H1 (cell line): Measurements from ENCODE around the gene CBX2. TPM values are rescaled to one million over a fixed set of nuclear protein-coding genes. Genes with fewer than 3 reads are reported as not detected.

Experiments
- EZH2 ChIP-seq: fragments of 200-600 bp; sonication (generic); IDR thresholded peaks from 2 replicates; pipeline ENCODE4 v1.7.1; 2012; ENCODE audit warnings: low read depth, mild to moderate bottlenecking, moderate library complexity, low read length, inconsistent platforms; ENCODE audit not compliant: severe bottlenecking
- polyA plus RNA-seq, 7 experiments: library from polyadenylated mRNA; depleted of rRNA in 3 of 7; stranded (reverse) in 5 of 7; unstranded in 2 of 7; fragments of >200 nt in 5 of 7; fragments of 200-250 nt in 2 of 7; gene quantifications; 1 replicate in 5 of 7; 2 replicates in 1 of 7; 4 replicates in 1 of 7; pipeline versions ENCODE4 v1.2.1 to v1.2.3, GENCODE V29; 2011 to 2013; ENCODE audit warnings: missing spikeins in 2 of 7, mixed read lengths in 2 of 7
- total RNA-seq: library from RNA; stranded (reverse); fragmentation: NEBNext Ultra II Directional; extraction: Animal tissue kit (Norgen Biotek cat#: 25700); gene quantifications from 2 replicates; pipeline ENCODE4 v1.2.1, GENCODE V29; 2021

The CBX2 gene
- total and polyA plus RNA-seq, 2 of the 8 experiments (the other 6 are each of a cell fraction or from before 2014, with no cell fraction given), result 64.3 to 83.9 TPM

DNA sequence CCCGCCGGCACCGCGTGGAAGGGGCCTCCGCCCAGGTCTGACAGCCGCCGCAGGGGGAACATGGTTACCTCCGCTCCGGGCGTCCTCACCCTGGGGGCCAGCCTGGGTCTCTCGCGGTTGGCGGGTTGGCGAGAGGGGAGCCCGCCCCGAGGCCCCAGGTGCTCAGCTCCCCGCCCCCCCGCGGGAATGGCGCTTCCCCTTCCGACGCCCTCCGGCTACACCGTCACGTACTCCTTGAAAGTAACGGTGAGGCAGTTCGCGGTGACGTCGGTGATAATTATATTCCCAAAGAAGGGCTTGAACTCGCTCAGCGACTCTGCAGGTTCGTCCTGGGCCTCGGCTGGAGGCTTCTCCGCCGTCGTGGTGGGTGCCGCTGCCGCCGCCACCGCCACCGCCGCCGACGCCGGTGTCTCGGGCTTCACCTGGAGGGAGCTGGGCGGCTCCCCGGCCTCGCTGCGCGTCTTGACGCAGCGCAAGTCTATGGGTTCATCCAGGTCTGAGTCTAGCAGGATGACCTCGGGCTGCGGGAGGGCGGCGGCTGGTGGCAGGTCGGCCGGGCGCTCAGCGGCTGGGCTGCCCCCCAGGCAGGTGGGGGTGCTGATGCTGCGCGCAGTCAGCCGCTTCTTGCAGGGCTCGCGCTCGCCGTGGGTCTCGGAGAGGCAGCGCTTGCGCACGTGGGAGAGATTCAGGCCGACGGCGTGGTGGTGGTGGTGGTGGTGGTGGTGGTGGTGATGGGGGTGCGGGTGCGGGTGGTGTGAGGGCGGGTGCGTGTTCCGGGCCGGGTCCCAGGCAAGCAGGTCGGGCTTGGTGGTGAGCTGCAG, 56.0 kb downstream of the CBX2 start (continued):
- TF ChIP-seq EZH2, result peak; percentile 90
- TF ChIP-seq, all 59 proteins: peak for 5
